PC-9 (cell line): ENCODE measurements around the gene SIGLEC11. TPM values are rescaled to one million over a fixed set of nuclear protein-coding genes. Genes with fewer than 3 reads are reported as not detected.

ENCODE experiments used
- BruUV-seq: library from RNA; stranded (reverse); fragments of 400-500 nt; replicated peaks from 2 replicates; lab custom pipeline; 2021; lab: Mats Ljungman, UMichigan
- CTCF ChIA-PET: fragments of 300-600 bp; sonication (Branson Sonifier 250); formaldehyde crosslinking; loops from one replicate; lab custom pipeline; 2022; ENCODE audit warnings: antibody characterized with exemption; lab: Charles Lee
- POLR2A ChIA-PET: fragments of 300-600 bp; sonication (Branson Sonifier 250); formaldehyde crosslinking; loops from one replicate; lab custom pipeline; 2022; ENCODE audit warnings: antibody characterized with exemption; ENCODE audit not compliant: unreplicated experiment; lab: Charles Lee
- DNase-seq, 2 experiments: peaks; one replicate each; pipeline versions ENCODE4 v3.0.0 to v3.0.0-alpha.2; 2015 to 2022; ENCODE audit warnings: mixed read lengths in 1 of 2
- H2AFZ ChIP-seq: fragments of 200-600 bp; sonication (generic); 2 replicates; pipeline ENCODE4 v1.8.1; 2017; ENCODE audit warnings: antibody characterized with exemption
- H3F3A ChIP-seq: fragments of 200-600 bp; sonication (generic); 2 replicates; pipeline ENCODE4 v1.8.1; 2017; ENCODE audit warnings: antibody characterized with exemption, mild to moderate bottlenecking, low read depth; ENCODE audit not compliant: insufficient read depth
- H3K27ac ChIP-seq: fragments of 200-600 bp; sonication (generic); 2 replicates; pipeline ENCODE4 v1.6.1; 2016; ENCODE audit warnings: mixed run types
- H3K27me3 ChIP-seq: fragments of 200-600 bp; sonication (generic); 2 replicates; pipeline ENCODE4 v1.6.1; 2016; ENCODE audit warnings: low read depth, mixed run types; ENCODE audit not compliant: insufficient read depth
- H3K36me3 ChIP-seq: fragments of 200-600 bp; sonication (generic); 2 replicates; pipeline ENCODE4 v1.6.1; 2016; ENCODE audit warnings: low read depth, mixed run types
- H3K4me1 ChIP-seq: fragments of 200-600 bp; sonication (generic); replicated peaks from 2 replicates; pipeline ENCODE4 v1.6.1; 2016; ENCODE audit warnings: mixed run types; ENCODE audit not compliant: insufficient read depth
- H3K4me2 ChIP-seq: fragments of 200-600 bp; sonication (generic); 2 replicates; pipeline ENCODE4 v1.6.1; 2017; ENCODE audit warnings: mixed run types
- H3K4me3 ChIP-seq: fragments of 200-600 bp; sonication (generic); 2 replicates; pipeline ENCODE4 v1.6.1; 2016; ENCODE audit warnings: mixed run types
- H3K79me2 ChIP-seq: fragments of 200-600 bp; sonication (generic); 2 replicates; pipeline ENCODE4 v1.6.1; 2017; ENCODE audit warnings: low read depth, mixed run types
- H3K9me2 ChIP-seq: fragments of 200-600 bp; sonication (generic); 2 replicates; pipeline ENCODE4 v1.8.1; 2017; ENCODE audit warnings: mild to moderate bottlenecking; ENCODE audit not compliant: insufficient read depth
- H3K9me3 ChIP-seq: fragments of 200-600 bp; sonication (generic); 2 replicates; pipeline ENCODE4 v1.8.1; 2016; ENCODE audit warnings: low read depth; ENCODE audit not compliant: insufficient read depth
- H4K20me1 ChIP-seq: fragments of 200-600 bp; sonication (generic); 2 replicates; pipeline ENCODE4 v1.8.1; 2017; ENCODE audit not compliant: insufficient read depth
- CTCF ChIP-seq: fragments of 200-600 bp; sonication (generic); conservative IDR thresholded peaks from 2 replicates; pipeline ENCODE4 v1.6.1; 2017; ENCODE audit warnings: mixed run types, antibody characterized with exemption, mild to moderate bottlenecking, moderate library complexity
- EZH2 ChIP-seq: fragments of 200-600 bp; sonication (generic); IDR thresholded peaks from 2 replicates; pipeline ENCODE4 v1.8.0; 2017; ENCODE audit warnings: antibody characterized with exemption, low read depth
- intact Hi-C: fragments of 100-400 bp; cut with micrococcal nuclease; formaldehyde crosslinking; loops from one replicate; pipeline ENCODE4 v1.10.0; 2022; ENCODE audit not compliant: unreplicated experiment
- total RNA-seq: library from RNA; stranded (reverse); gene quantifications from 2 replicates; pipeline ENCODE4 v1.2.3, GENCODE V29; 2021

Gene SIGLEC11
- total RNA-seq, 1 experiment from 2014 or later = not detected

DNA sequence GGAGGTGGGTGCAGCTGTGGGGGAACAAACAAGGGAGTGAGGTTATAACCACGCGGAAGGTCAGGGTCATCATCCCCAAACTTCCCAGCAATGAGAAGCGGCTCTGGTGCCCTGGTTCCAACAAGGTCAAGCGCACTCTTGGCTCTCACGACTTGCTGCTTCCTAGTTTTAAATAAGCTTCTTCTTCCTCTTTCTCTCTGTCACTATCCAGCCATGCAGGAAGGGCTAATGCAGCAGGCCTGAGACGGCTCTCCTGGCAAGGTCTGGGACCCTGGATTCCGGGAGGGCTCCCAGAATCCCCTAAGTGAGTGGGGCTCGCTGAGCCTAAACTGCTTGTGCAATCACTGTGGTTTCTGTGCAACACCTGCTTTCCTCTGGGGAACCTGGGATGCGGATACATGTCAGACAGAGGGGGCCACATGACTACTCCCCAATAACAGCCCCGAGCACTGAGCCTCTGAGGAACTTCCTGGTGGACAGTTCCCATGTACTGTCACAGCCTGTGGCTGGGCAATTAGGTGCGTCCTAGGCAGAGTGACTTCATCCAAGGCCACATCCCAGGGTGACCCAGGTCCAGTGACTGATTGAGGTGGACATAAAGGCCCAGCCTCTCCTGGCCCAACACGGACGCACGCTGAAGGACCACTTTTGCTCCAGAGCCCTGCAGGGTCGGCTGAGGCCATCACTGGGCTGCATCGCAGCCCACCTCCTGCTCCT, 40.0 kb upstream of the SIGLEC11 start:
- POLR2A ChIA-PET = interaction anchor here (0.6 kb wide), 1 partner anchor 10 kb away, joined by 9 read pairs; no protein-coding TSS in a partner anchor
- no TSS peak for BruUV-seq
- CTCF ChIA-PET = no interaction called here
- H4K20me1 ChIP-seq = peaks cover 13% of the 10 kb centered on the region
- no peaks in the 10 kb centered on the region for H3K9me2 ChIP-seq
- no peak overlapping the region for H3K4me2 ChIP-seq
- no peak for DNase-seq
- no peaks in the 10 kb centered on the region for H3K9me3 ChIP-seq
- H2AFZ ChIP-seq = no peak overlapping the region
- peaks cover 24% of the 10 kb centered on the region for H3K4me1 ChIP-seq
- peaks cover 28% of the 10 kb centered on the region for H3K36me3 ChIP-seq
- no peak for TF ChIP-seq CTCF
- TF ChIP-seq EZH2 = no peak
- peaks cover 11% of the 10 kb centered on the region for H3F3A ChIP-seq
- no peak overlapping the region for H3K4me3 ChIP-seq
- H3K27me3 ChIP-seq = no peaks in the 10 kb centered on the region
- no peak overlapping the region for H3K27ac ChIP-seq
- intact Hi-C loops = no loop called here
- no peaks in the 10 kb centered on the region for H3K79me2 ChIP-seq

DNA sequence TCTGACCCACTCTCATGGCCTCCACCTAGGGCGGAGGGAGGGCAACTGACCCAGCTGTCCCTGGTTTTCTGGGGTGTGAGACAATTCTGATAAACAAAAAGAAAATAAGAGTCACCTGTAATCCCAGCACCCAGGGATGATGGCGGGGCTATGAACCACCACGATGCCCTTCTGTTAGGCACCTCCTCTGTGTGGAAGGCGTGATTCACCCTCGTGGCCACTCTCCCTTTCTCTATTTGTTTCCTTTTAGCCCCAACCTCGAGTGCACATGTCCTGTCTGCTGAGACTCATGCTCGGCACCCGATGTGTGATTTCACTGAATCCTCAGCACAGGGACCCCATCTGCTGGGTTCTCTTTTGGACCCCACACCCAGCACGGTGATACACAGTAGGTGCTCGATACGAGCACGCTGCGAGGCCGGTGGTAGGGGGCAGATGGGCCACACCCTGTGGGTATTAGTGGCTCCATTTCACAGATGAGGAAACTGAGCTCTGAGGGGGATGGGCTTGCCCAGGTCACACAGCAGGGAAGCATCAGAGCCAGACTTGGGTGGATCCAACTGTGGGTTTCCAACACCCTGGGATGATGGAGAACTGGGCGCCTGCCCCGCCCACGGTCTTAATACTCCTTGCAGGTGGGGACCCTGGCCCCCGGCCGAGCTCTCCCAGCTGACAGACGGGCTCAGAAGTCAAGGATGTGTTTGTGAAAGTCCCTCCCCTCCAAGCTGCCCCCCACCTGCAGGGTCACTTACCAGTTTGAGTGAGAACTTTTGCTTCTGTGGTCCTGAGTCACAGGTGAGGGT, 39.3 kb upstream of the SIGLEC11 start:
- ChIA-PET POLR2A (no interaction called here), CTCF (no interaction called here)
- Histone ChIP-seq H3K27me3 (no peaks in the 10 kb centered on the region), H3K4me2 (no peak overlapping the region), H3K27ac (no peak overlapping the region), H2AFZ (no peak overlapping the region), H3F3A (peaks cover 10% of the 10 kb centered on the region), H3K4me1 (peaks cover 20% of the 10 kb centered on the region), H3K9me3 (no peaks in the 10 kb centered on the region), H4K20me1 (peaks cover 10% of the 10 kb centered on the region), H3K9me2 (no peaks in the 10 kb centered on the region), H3K36me3 (peaks cover 23% of the 10 kb centered on the region), H3K4me3 (no peak overlapping the region), H3K79me2 (no peaks in the 10 kb centered on the region)
- no peak for DNase-seq
- intact Hi-C loops = no loop called here
- no TSS peak for BruUV-seq
- TF ChIP-seq EZH2 (no peak), CTCF (no peak)

DNA sequence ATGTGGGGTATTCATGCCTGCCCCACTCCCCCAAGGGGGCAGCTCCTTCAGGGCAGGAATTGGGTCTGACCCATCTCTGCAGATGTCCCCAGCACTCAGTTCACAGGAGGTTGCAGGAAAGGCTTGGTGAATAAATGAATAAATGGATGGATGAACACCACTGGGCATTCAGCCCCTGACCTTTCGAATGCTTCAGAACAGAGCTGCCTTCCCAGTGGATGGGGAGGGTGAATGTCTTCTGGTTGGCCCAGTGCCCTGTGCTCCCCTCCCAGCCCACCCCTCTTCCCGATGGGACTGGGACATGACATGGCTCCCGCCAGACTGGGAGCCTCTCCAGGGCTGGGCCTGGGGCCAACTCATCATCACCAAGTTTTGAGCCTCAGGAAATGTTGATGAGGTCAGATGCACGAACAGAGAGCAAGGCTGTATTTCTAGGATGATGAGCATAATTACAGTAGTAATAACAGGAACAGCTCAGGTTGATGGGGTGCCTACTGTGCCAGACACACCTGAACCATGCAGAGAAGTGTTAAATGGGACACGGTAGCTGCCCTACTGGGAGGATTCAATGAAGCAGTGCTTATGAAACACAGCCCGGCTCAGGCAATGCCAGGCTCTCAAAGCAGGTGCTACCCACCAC, 38.5 kb upstream of the SIGLEC11 start:
- Histone ChIP-seq H3K79me2 (no peaks in the 10 kb centered on the region), H3K36me3 (peaks cover 22% of the 10 kb centered on the region), H3K4me3 (no peak overlapping the region), H3F3A (peaks cover 4% of the 10 kb centered on the region), H4K20me1 (peaks cover 10% of the 10 kb centered on the region), H3K4me1 (peaks cover 13% of the 10 kb centered on the region), H2AFZ (no peak overlapping the region), H3K9me3 (no peaks in the 10 kb centered on the region), H3K27ac (no peak overlapping the region), H3K9me2 (no peaks in the 10 kb centered on the region), H3K4me2 (no peak overlapping the region), H3K27me3 (no peaks in the 10 kb centered on the region)
- POLR2A ChIA-PET = no interaction called here
- TF ChIP-seq CTCF (no peak), EZH2 (no peak)
- no peak for DNase-seq
- no TSS peak for BruUV-seq
- intact Hi-C loops = no loop called here
- CTCF ChIA-PET = no interaction called here
